Stimulated activated CD4-positive, alpha-beta T cell treated with anti-CD3 and anti-CD28 coated beads, Interleukin-2, amount 100 ng/mL, for 24 hours (primary cell): Measurements from ENCODE around the gene CD300LG.
A peak's percentile ranks its signal among the peaks of the same experiment; 100 is the strongest.
"Not testable (repeated sequence)": the region's sequence is repeated elsewhere in the genome, so short reads cannot be mapped to it uniquely, and the experiment has no call there.

Experiments
- DNase-seq, 2 donors: peaks; one replicate each; pipeline ENCODE4 v3.0.0-alpha.2; 2020

CD300LG gene

DNA sequence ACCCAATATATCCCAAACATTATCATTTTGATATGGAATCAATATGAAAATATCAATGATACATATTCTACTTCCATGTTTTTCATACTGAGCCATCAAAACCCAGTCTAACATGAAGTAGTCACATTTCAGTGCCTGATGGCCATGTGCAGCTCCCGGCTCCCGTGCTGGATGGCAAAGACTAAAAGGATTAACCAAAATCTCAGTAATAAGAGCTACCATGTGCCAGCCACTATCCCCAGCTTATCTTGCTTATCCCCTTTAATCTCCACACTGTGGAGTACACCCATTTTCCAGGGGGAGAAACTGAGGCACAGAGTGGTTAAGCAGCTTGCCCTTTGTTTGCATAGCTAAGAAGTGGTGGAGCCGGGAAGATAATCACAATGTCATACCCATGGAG, 9.2 kb downstream of the CD300LG start:
- DNase-seq = no peak

DNA sequence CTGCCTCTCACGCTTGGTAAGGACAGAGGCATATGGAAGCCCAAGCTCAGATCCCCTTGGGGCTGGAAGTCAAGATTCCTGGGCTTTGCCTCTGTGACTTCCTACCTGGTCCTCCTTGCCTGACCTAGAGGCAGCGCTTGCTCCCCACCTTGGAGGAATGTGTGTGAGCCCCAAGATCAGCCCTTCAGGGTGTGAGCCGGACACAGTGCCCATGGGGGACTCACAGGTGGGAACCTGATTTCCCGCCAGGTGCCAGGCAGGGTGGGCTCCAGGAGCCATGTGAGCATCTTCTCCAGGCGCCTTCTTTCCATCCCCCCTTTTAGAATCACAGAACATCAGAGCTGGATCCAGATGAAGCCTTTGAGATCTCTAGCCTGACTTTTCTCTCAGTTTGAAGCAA, 10.2 kb downstream of the CD300LG start:
- no peak for DNase-seq

DNA sequence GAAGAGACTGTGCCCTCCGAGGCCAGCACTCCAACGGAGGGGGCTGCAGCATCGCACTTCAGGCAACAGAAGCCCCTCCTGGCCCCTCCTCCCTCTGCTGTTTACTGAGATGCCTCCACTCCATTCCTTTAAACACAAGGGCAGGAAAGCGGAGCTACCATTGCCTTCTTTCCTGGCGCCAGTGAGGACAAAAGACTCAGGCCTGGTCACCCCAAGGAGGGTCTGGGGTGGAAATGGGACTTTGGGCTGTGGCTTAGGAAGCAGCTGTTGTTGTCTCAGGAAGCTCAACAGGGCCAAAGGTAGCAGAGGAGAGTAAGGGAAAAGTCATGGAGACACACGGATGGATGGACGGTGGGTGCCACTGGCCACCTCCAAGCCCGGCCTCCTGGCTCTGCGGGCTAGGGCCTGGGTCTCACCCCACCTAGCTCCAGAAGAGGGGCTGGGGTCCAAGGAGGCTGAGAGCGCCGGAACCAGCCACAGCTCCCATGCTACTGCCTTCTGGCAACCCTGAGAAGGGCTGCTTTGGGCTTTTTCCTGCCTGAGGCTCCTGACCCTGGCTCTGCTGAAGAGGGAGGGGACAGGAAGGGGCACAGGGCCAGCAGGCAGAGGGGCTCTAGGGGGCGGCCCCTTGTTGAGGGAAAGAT, 11.1 kb downstream of the CD300LG start:
- DNase-seq = no peak

DNA sequence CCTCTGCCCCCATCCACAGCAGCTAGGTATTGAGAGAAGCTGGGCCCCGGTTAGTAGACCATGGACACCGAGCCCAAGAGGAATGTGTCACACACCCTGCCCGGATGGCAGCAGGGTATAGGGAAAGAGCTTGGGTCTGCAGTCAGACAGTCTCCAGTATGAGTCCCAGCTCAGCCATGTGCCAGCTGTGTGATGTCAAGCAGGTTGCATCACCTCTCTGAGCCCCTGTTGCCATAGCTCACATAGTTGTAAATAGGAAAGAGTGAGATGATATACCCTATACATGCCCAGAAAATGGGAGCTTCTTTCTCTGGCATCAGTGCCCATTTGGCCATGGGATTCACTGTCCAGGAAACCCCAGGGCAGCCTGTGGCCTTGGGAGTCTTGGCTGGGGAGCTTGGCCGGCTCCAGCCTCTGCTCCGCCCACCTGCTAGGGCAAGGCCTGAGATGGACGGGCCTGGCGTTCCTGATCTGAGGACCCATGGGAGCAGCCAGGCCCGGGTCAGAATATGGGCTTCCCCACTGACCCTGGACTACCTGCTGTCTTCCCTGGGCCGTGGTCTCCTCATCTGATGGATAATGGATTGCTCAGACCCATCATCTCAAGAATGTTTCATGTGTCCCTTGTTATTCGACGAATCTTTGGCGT, 13.2 kb downstream of the CD300LG start:
- DNase-seq = no peak

DNA sequence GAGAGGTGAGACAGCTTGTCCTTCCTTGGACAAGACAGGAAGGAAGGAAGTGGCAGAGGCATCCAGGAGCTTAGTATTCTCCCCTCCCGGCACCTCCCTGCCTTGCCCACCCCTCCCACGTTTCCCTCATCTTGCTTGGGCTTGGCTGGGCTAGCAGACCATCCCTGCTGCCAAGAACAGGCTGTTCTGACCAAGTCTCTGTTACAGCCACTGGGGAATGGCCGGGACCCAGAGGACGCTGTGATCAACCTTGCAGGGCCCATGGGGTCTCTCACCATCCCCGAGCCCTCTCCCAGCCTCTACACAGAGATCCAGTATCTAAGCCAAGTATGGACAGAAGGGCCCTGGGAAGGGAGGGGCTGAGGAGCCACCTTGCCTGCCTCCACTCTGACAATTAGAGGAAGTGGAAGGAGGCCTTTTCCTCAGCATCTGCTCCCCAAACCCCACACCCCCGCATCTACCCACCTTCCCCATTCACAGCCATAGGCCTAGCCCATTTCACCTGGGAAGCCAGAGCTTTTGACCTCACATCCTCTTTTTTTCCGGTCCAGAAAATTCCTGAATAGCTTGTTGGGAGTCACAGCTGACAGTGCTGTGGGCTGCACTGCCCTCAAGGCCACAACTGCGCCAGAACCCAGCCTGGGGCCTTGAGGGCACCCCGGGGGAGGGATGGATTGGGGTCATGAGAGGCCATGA, 14.1 kb downstream of the CD300LG start:
- DNase-seq = no peak

DNA sequence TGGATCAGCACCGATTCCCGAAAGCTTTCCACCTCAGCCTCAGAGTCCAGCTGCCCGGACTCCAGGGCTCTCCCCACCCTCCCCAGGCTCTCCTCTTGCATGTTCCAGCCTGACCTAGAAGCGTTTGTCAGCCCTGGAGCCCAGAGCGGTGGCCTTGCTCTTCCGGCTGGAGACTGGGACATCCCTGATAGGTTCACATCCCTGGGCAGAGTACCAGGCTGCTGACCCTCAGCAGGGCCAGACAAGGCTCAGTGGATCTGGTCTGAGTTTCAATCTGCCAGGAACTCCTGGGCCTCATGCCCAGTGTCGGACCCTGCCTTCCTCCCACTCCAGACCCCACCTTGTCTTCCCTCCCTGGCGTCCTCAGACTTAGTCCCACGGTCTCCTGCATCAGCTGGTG, 15.0 kb downstream of the CD300LG start:
- no peak for DNase-seq

DNA sequence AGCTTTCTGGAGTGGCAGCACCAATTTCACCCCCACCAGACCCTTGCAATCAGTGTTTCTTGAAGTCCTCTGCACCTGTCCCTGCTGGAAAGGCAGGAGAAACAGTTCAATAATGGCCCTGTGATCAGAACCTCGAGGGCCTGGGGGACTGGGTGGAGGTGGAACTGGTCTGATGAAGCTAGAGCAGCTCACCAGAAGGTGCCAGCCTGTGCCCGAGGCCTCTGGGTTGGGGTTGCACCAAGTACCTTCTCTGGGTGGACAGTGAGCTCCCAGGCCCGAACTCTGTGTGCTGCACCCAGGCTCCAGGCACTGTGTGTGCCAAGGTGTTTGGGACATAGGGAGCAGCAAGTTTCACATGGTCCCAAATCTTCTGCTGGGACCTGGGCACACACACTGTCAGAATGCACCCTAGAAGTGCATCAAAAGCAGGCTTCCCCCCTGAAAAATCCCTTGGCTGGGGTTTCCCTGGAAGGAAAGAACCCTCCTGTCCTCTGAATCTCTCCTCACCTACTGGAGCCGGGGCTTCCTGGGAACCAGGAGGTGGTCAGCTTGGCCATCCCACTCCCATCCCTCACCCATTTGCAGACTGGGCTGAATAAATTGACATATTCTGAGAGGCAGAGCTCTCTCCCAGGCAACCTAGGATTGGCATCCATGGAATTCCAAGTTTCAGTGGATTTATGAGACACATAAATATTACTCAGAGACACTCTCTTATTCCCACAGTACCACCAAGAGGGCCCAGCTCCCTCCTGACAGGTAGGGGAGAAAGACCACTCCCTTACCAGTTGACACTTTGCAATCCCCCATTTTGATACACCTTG, 17.4 kb downstream of the CD300LG start:
- no peak for DNase-seq

DNA sequence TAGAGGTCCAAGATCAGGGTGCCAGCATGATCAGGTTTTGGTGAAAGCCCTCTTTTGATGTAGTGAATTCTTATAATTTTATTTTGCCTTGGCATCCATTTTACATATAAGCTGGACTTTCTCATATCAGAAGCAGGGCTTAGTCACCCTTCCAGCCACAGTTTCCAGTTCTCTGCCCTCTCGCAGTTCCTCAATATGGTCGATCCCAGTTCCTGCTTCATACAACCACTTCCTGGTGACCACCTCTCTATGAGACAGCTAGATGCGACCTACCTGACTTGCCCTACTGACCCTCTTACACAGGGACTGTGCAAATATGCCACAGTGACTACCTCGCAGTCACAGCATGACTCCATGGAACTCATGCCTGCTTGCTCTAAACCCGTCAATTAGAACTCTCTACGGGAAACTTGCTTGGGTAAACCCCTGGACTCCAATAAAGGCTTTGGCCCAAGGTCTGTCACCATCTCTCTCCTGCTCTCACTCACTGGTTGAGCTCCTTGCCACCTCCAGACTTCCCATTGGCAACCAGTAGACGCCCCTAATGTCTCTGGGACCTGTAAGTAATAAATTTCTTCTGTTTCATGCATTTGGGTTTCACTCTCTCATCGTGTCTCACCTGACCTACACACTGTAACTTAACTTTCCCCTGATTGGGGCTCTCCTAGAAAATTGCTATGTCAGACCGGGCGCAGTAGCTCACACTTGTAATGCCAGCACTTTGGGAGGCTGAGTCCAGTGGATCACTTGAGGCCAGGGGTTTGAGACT, 21.4 kb downstream of the CD300LG start:
- no peak for DNase-seq

DNA sequence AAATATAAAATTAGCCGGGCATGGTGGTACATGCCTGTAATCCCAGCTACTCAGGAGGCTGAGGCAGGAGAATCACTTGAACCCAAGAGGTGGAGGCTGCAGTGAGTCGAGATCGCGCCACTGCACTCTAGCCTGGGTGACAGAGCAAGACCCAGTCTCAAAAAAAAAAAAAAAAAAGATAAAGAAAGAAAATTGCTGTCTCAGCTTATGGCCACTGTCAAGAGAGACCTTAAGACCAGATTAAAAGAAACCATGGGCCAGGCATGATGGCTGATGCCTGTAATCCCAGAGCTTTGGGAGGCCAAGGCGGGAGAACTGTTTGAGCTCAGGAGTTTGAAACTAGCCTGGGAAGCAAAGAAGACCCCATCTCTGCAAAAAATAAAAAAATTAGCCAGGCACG, 22.1 kb downstream of the CD300LG start:
- not testable (repeated sequence) for DNase-seq

DNA sequence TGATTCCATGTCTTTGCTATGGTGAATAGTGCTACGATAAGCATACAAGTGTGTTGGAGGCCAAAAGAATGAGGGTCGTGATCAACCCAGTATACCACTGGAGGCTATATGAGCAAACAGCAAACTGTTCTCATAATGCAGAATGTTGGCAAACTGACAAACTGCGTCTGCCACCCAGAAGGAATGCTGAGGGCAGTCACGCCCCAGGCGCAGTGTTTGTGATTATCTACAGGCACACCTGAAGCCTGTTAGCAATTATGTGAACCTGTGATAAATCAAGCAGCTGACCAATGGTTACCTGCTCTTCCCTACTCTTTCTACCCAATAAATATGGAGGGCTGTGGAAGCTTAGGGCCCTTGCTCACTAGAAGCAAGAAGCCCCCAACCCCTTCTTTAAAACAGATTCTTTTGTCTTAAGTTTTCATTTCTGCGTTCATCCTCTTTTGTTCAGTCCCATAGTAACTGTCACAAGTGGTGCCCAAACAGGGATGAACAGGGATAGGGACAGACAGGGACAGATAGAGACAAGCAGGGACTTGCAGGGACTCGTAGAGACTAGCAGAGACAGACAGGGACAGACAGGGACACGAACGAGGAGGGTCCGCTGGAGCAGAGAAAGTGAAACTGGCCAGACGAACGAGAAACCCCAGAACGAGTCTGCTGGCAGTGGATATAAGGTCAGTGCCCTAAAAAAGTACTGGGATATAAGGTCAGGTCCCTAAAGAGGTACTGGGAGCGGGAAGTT, 25.1 kb downstream of the CD300LG start:
- DNase-seq = no peak

DNA sequence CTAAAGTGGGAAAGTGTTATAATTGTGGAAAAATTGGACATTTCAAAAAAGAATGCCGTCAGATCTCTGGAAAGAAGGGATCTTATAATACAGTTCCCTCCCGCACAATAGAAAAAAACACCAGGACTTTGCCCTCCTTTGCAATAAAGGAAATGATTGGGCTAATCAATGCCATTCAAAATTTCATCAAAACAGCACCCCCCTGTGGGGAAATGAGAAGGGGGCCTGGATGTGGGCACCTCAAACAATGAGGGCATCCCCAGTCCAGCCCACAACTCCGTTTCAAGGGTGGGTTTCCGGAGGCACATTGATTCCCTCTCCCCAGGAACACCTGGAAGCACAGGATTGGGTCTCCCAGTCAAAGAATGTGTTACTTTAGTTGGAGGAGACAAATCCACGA, 26.1 kb downstream of the CD300LG start:
- no peak for DNase-seq

DNA sequence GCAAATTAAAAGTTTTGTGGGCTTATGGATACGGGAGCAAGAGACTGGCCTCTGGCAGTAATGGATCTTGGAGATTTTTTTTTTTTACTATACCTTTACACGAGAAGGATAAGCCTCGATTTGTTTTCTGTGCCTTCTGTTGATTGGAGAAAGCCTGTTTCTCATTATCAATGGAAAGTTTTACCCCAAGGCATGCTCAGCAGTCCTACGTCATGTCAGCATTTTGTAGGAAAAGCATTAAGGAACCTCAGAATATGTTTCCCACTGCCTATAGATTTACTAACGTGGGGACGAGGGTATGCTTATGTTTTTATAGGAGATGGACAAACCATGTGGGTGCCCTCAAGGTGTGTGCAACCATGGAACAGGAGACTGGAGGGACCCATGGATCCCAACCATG, 26.8 kb downstream of the CD300LG start:
- DNase-seq = no peak

DNA sequence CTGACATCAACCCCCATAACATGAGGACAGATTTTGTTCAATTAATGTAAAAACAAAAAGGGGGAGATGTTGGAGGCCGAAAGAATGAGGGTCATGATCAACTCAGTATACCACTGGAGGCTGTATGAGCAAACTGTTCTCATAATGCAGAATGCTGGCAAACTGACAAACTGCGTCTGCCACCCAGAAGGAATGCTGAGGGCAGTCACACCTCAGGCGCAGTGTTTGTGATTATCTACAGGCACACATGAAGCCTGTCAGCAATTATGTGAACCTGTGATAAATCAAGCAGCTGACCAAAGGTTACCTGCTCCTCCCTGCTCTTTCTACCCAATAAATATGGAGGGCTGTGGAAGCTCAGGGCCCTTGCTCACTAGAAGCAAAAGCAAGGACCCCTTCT, 27.3 kb downstream of the CD300LG start:
- no peak for DNase-seq

DNA sequence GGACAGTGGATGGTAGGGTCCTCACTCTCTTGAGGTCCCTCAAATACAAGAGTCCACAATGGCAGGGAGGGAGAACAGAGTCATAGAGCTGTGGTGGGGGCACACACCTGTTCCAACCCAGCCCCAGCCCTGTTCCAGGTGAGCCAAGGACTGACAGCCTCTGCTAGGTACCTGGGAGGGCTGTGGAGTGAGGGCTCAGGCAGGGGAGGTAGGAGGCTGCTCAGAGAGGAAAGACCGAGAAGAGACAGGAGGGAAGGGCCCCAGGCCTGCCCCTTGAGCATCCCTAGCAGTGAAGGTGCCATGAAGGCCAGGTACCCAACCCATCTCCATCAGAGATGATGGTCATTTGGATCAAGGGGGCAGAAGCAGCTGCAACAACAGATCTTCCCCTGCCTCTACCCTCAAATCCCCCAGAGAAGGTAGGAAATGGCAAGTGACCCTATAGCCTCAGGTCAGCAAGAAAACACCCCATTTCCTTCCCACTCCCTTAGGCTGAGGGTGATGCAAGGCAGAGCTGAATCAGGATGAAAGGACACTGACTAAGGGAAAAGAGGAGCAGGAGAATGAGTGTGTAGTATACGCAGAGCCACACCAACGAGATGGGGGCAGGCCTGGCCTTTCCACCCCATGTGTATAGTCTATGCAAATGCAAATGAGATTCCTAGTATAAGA, 28.6 kb downstream of the CD300LG start:
- no peak for DNase-seq

DNA sequence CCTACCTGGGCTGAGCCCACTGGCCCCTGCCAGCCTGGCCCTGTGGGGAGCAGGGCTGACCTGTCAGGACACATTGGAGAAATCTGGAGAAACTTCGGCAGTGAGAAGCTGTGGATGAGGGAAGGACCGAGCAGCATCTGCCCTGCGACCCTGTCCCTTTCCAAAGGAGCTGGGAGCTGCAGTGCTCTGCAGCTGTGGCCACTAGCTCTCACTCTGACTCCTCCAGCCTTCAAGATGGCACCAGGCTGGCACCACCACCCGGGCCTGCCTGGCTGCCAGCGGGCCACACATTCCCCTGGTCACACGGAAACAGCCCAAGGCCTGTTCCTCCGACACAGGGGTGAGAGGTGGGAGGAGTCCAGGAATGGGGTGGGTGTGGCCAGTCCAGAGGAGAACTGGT, 30.1 kb downstream of the CD300LG start:
- no peak for DNase-seq

DNA sequence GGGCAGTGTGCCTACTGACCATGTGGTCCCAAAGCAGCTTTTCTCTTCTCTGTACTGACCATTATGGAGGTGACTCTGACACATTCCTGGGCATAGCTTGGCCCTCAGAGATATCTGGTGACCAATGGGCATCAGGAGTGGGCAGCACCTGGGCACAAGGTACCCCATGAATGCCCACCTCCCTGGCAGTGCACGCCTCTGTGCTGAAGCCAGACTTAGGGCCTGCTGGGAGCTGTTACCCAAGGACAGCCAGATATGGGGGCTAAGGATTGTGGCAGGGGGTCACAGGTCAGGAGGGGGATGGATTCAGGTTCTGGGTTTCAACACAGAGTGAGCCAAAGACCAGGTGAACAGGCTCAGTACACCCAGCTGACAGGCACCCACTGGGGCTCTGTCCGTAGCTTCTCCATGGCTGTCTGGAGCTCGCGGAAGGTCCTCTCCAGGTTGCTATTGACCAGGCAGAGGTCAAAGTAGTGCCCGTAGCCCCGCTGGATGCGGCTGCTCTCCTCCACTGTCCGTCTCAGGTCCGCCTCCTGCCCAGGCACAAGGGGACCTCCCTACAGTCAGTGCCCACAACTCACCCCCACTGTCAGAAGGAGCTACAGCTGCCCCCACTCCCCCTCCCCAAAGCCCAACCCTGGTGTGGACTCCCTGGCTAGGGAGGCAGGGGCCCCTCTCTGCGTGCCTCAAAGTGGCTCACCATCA, 30.6 kb downstream of the CD300LG start:
- no peak for DNase-seq

DNA sequence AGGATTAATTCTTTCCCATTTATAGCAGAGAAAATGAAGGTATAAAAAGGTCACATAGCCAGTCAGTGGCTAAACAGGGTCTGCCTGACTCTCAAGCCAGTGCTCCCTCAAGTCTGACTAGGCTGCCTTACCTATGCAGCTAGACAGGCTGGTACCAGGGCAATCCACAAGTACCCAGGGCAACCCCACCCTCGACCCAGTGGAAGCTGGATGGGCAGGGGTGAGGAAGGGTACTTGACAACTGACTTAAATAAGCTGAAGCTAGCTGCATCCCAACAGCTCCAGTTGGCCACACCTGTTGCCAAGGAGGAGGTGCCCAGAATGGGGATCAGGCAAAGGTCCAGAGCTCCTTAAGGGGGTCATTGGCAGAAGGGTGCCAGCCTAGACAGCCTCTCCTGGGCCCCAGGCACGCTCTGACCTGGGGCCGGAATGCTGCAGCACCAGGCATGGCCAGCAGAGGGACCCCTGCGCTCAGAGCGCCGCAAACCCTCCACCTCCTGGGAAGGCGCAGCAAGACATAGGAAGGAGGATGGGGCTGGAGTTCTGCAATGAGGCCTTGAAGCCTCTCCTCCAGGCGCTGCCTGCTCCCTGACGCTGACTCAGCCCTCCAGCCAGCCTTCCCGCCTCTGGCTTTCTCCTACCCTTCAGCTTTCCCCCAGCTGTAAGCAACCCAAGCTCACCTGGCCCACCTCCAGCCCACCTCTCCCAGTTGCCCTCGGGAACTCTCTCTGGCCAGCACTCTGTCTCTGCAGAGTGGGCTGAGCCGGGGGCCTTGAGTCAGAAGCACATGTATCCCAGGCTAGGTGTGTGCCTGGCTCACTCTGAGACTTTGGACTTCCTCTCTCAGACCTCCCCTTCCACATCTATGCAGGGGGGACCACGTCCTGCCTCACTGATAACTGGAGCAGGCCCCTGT, 31.5 kb downstream of the CD300LG start:
- DNase-seq = peak; percentile 79 to 81

DNA sequence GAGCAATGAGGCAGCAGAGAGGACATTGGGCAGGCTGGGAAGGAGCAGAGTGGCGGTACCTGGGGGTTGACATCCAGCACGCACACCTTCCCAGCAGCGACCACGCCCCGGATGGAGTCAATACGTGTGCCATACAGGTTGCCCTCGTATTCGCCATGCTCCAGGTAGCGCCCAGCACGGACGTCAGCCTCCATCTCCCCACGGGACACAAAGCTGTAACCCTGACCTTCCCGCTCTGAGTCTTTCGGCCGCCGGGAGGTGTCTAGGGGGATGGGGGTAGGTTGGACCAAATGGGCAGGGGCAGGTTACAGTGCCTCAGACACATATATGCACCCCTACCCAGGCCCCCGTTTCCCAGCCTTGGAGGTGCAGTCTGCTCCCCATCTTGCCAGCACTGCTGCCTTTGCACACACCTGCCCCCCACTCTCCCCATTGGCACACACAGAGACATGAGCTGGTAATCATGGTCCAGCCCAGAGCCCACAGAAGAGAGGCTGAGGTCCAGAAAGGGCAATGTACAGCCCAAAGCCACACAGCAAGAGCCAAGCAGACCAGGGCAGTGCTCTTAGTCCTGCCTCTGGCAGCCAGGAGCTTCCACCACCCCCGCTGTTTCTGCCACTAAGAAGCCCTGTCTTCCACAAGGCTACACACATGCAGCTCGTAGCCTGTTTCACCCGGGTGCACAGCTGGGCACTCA, 32.9 kb downstream of the CD300LG start:
- no peak for DNase-seq

DNA sequence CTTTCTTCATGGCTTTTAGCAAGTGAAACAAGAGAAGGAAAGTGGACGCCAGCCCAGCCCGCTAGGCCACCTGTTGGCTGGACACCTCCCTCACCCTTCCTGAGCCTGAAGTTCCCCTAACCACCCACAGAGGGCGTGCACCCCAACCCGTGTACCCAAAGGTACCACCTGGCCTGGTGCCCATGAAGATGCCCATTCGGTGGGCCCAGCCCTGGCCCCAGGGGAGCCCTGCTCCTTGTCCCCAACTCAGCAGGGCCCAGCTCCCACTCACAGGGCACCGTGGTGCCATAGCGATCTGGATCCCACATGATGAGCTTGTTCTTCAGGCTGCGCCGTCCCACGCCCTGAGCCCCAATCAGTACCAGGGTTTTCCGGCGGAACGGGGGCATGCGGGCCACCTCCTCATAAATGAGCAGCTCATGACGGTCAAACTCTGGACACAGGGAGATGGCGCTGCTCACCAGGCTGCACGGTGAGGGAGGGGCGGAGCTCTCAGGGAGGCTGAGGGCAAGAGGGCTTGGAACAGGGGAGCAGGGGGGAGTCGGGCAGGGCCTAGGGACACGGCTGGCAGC, 33.5 kb downstream of the CD300LG start:
- peak; percentile 59 to 61 for DNase-seq
